Parathyroid adenoma (tissue), 2 donors: ENCODE results near the gene REV1.

ENCODE experiments used
- H2AFZ ChIP-seq: fragments of 300-600 bp; sonication (generic); one replicate; pipeline ENCODE4 v1.7.0; 2017; ENCODE audit warnings: antibody characterized with exemption, mild to moderate bottlenecking
- H3K27ac ChIP-seq: fragments of 300-600 bp; sonication (generic); one replicate; pipeline ENCODE4 v1.7.0; 2017
- H3K27me3 ChIP-seq: fragments of 300-600 bp; sonication (generic); one replicate; pipeline ENCODE4 v1.7.0; 2017; ENCODE audit warnings: low read length; ENCODE audit not compliant: control insufficient read depth, insufficient read depth
- H3K36me3 ChIP-seq: fragments of 300-600 bp; sonication (generic); one replicate; pipeline ENCODE4 v1.7.0; 2017; ENCODE audit warnings: low read length; ENCODE audit not compliant: control insufficient read depth, insufficient read depth
- H3K4me1 ChIP-seq: fragments of 300-600 bp; sonication (generic); one replicate; pipeline ENCODE4 v1.7.0; 2017; ENCODE audit warnings: control low read depth
- H3K4me2 ChIP-seq: fragments of 300-600 bp; sonication (generic); one replicate; pipeline ENCODE4 v1.7.0; 2017; ENCODE audit warnings: low read length
- H3K4me3 ChIP-seq: fragments of 300-600 bp; sonication (generic); one replicate; pipeline ENCODE4 v1.7.0; 2017; ENCODE audit warnings: low read depth, low read length
- H3K79me2 ChIP-seq: fragments of 300-600 bp; sonication (generic); one replicate; pipeline ENCODE4 v1.7.0; 2017; ENCODE audit warnings: control low read depth
- H3K9ac ChIP-seq: fragments of 300-600 bp; sonication (generic); one replicate; pipeline ENCODE4 v1.7.0; 2017; ENCODE audit warnings: mild to moderate bottlenecking
- H3K9me3 ChIP-seq: fragments of 300-600 bp; sonication (generic); one replicate; pipeline ENCODE4 v1.7.0; 2017; ENCODE audit warnings: low read length; ENCODE audit not compliant: control insufficient read depth
- TF ChIP-seq, protein P1 (sequence below): fragments of 300-600 bp; sonication (generic); IDR thresholded peaks from one replicate; pipeline ENCODE4 v1.7.0; 2017; ENCODE audit warnings: antibody characterized with exemption, mild to moderate bottlenecking
- donor health status: primary hyperparathyroidism.

REV1 gene

DNA sequence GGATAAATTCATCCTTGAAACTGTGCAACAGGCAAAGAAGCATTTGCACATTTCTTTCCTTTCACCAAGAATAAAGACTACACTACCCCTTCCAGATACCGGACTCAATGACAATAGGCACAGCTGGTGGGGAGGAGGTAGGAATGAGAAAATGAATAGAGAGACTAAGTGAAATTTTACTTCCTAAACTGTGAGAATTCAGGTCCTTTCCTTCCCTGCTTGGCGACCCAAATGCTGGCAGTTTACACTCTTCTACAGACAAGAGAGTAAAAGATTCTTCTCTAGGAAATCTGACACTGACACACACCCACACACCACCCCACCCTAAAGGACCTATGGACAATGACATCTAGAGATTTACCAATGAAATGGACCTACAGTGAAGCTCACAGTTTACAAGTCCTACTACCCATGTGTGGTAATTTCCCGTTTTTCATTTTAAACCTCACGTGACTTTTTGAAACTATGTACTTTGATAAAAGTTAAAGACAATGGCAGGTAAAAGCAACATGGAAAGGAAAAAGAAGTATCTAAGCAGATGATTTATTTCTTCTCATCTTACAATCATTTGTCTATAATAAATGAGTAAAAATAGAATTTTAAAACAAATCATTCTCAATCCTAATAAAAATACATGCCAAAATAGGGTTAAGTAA is 27.9 kb downstream of the REV1 start:
- Histone ChIP-seq H3K79me2 (peaks cover 9% of the 10 kb centered on the region), H2AFZ (no peak overlapping the region), H3K4me2 (no peak overlapping the region), H3K36me3 (no peaks in the 10 kb centered on the region), H3K4me3 (no peak overlapping the region), H3K27ac (no peak overlapping the region), H3K9me3 (no peaks in the 10 kb centered on the region), H3K4me1 (no peaks in the 10 kb centered on the region), H3K27me3 (no peaks in the 10 kb centered on the region), H3K9ac (no peak overlapping the region)
- TF ChIP-seq, protein P1, sequence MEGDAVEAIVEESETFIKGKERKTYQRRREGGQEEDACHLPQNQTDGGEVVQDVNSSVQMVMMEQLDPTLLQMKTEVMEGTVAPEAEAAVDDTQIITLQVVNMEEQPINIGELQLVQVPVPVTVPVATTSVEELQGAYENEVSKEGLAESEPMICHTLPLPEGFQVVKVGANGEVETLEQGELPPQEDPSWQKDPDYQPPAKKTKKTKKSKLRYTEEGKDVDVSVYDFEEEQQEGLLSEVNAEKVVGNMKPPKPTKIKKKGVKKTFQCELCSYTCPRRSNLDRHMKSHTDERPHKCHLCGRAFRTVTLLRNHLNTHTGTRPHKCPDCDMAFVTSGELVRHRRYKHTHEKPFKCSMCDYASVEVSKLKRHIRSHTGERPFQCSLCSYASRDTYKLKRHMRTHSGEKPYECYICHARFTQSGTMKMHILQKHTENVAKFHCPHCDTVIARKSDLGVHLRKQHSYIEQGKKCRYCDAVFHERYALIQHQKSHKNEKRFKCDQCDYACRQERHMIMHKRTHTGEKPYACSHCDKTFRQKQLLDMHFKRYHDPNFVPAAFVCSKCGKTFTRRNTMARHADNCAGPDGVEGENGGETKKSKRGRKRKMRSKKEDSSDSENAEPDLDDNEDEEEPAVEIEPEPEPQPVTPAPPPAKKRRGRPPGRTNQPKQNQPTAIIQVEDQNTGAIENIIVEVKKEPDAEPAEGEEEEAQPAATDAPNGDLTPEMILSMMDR = no peak

DNA sequence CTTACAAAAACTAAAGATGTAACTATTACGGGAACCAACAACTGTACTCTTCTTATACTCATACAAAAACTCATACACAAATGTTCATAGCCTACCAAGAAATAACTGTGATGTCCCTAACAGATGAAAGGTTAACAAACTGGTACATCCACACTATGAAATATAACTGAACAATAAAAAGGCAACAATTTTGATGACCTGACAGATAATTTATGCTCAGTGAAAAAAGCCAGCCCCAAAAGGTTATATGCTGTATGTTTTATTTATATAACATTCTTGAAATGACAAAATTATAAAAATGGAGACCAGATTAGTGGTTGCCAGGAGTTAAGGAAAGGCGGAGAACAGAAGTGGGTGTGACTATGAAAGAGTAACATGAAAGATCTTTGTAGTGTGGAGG is 31.3 kb downstream of the REV1 start:
- Histone ChIP-seq H2AFZ (no peak overlapping the region), H3K79me2 (peaks cover 6% of the 10 kb centered on the region), H3K4me3 (no peak overlapping the region), H3K4me2 (no peak overlapping the region), H3K9me3 (no peaks in the 10 kb centered on the region), H3K36me3 (no peaks in the 10 kb centered on the region), H3K4me1 (no peaks in the 10 kb centered on the region), H3K27me3 (no peaks in the 10 kb centered on the region), H3K9ac (no peak overlapping the region), H3K27ac (no peak overlapping the region)
- TF ChIP-seq, protein P1 = no peak

DNA sequence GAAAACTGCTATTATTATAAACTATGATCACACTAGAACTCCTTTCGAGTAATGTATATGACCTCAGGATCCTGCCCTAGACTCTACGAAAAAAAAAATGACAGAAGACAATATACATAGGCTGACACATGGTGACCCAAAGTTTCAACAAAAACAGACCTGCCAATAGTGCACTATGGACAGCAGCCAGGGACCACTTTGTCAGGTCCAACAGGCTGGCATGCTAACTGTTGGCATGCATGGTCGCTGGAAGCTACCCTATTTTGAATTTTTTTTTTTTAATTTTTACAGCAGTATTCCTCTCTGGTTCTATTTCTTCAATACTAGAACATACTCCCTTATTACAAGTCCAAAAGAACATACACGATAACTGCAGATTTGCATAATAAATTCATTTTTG is 38.1 kb downstream of the REV1 start:
- Histone ChIP-seq H3K27ac (no peak overlapping the region), H3K36me3 (no peaks in the 10 kb centered on the region), H3K4me1 (no peaks in the 10 kb centered on the region), H2AFZ (no peak overlapping the region), H3K9me3 (no peaks in the 10 kb centered on the region), H3K4me2 (no peak overlapping the region), H3K79me2 (peaks cover 7% of the 10 kb centered on the region), H3K27me3 (no peaks in the 10 kb centered on the region), H3K4me3 (no peak overlapping the region), H3K9ac (no peak overlapping the region)
- TF ChIP-seq, protein P1 = no peak

DNA sequence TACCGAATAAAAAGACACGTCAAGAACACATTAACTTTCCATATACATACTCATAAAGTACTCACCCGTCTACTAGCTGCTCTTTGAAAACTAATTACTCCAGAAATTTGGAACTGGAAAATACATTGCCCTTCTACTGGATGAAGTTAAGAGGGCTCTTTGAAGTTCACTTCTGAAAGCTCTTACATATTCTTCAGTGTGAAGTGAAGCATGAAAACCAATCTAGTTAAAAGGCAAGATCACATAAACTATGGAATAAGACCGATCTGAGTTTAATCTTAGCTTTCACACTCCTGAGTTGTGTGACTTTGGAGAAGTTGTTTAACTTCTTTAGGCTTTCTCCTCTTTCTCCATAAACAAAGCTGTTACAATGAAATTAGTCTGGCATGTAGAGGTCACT is 38.5 kb downstream of the REV1 start:
- Histone ChIP-seq H3K27me3 (no peaks in the 10 kb centered on the region), H3K4me1 (no peaks in the 10 kb centered on the region), H3K9me3 (no peaks in the 10 kb centered on the region), H3K27ac (no peak overlapping the region), H3K36me3 (no peaks in the 10 kb centered on the region), H3K4me3 (no peak overlapping the region), H2AFZ (no peak overlapping the region), H3K4me2 (no peak overlapping the region), H3K79me2 (peaks cover 9% of the 10 kb centered on the region), H3K9ac (no peak overlapping the region)
- TF ChIP-seq, protein P1 = no peak

DNA sequence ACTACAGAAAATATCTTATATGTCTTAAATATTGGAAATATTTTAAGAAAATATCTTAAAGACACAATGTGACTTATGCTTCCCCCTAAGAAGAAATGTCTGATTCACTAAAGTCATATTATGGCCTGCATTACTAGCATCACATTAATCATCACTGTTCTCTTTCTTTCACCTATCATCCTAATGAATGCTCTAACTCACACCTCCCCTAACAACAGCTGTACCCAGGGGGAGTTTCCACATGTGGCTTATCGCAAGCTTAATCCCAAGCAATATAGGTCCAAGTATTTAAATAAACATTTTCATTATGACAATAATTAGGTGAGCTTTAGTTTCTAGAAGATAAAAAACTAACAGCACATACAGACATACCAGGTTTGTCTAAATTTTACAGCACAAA is 39.6 kb downstream of the REV1 start:
- Histone ChIP-seq H3K27ac (no peak overlapping the region), H3K36me3 (no peaks in the 10 kb centered on the region), H3K4me3 (no peak overlapping the region), H3K27me3 (no peaks in the 10 kb centered on the region), H2AFZ (no peak overlapping the region), H3K79me2 (peaks cover 9% of the 10 kb centered on the region), H3K9me3 (no peaks in the 10 kb centered on the region), H3K9ac (no peak overlapping the region), H3K4me2 (no peak overlapping the region), H3K4me1 (no peaks in the 10 kb centered on the region)
- TF ChIP-seq, protein P1 = no peak
